Effector memory CD4-positive, alpha-beta T cell (primary cell): ENCODE data around the gene DNAJC6.

Experiments
- DNase-seq, 3 donors: peaks; one replicate each; pipeline ENCODE4 v3.0.0-alpha.2; 2020
- H3K27ac ChIP-seq: 2 replicates; pipeline ENCODE4 v1.7.0; 2013; ENCODE audit warnings: mild to moderate bottlenecking, low read length, moderate library complexity; ENCODE audit not compliant: insufficient read depth, poor library complexity, severe bottlenecking
- H3K27me3 ChIP-seq: replicated peaks from 2 replicates; pipeline ENCODE4 v1.7.0; 2013; ENCODE audit warnings: mild to moderate bottlenecking, low read length; ENCODE audit not compliant: insufficient read depth, control insufficient read depth, poor library complexity, severe bottlenecking
- H3K36me3 ChIP-seq: 2 replicates; pipeline ENCODE4 v1.7.0; 2013; ENCODE audit warnings: mild to moderate bottlenecking, low read length, moderate library complexity; ENCODE audit not compliant: control insufficient read depth, insufficient read depth
- H3K4me1 ChIP-seq: 2 replicates; pipeline ENCODE4 v1.7.0; 2013; ENCODE audit warnings: low read length, mild to moderate bottlenecking; ENCODE audit not compliant: control insufficient read depth, insufficient read depth, poor library complexity, severe bottlenecking
- H3K4me3 ChIP-seq: 2 replicates; pipeline ENCODE4 v1.7.0; 2013; ENCODE audit warnings: low read length, low read depth, mild to moderate bottlenecking; ENCODE audit not compliant: insufficient read depth, poor library complexity, severe bottlenecking
- H3K9me3 ChIP-seq: 2 replicates; pipeline ENCODE4 v1.7.0; 2013; ENCODE audit warnings: mild to moderate bottlenecking, low read length, moderate library complexity; ENCODE audit not compliant: control insufficient read depth

Gene DNAJC6

DNA sequence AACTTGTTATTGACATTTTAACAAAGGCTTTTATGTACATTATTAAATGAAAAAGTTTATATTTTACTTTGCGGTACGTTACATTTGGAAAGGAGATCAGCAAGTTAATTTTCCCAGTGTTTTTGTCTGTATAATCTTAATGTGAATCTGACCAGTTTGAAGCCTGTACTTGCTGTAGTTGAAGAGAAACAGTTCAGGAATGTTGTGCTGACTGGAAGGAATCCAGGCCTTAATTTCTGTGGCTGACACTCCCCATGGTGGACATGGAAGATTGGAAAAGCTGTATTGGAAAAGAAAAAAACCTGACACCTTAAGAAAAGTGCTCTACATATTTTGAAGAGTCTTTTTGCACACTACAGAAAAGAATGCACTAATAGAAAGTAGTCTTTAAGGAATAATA, 126.6 kb downstream of the DNAJC6 start:
- H3K27me3 ChIP-seq = no peaks in the 10 kb centered on the region
- H3K9me3 ChIP-seq = no peaks in the 10 kb centered on the region
- no peaks in the 10 kb centered on the region for H3K4me1 ChIP-seq
- no peaks in the 10 kb centered on the region for H3K36me3 ChIP-seq
- no peak overlapping the region for H3K4me3 ChIP-seq
- DNase-seq = no peak
- H3K27ac ChIP-seq = no peak overlapping the region

GRCh38 chr1:65437616-65438015, 128.3 kb downstream of the DNAJC6 start:
- Histone ChIP-seq H3K4me3 (no peak overlapping the region), H3K9me3 (no peaks in the 10 kb centered on the region), H3K27ac (no peak overlapping the region), H3K4me1 (no peaks in the 10 kb centered on the region), H3K27me3 (no peaks in the 10 kb centered on the region), H3K36me3 (no peaks in the 10 kb centered on the region)
- DNase-seq = no peak

DNA sequence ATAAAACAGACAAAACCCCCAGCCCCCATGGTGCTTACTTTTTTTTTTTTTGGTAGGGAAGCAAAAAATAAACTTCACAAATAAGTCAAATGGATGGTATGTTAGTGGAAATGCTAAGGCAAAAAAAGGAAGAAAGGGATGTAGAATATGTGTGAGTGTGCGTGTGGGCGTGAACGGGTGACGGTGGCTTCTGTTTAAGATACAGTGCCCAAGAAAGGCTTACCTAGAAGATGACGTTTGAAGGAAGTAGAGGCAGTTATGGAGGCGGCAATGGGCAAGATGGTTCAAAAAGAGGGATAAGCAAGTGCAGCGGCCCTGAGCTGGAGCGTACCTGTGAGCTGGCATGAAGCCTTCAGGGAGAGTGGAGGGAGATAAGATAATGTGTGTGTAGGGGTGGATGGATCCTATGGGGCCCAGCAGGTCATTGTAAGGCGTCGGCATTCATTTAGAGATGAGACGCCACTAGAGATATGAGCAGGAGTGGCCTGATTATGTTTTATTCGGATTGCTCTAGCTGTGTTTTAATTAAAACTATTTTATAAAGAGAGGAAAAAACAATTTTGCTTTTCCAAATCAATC, 131.1 kb downstream of the DNAJC6 start:
- Histone ChIP-seq H3K27ac (no peak overlapping the region), H3K36me3 (no peaks in the 10 kb centered on the region), H3K4me1 (no peaks in the 10 kb centered on the region), H3K9me3 (no peaks in the 10 kb centered on the region), H3K4me3 (no peak overlapping the region), H3K27me3 (no peaks in the 10 kb centered on the region)
- DNase-seq = no peak

GRCh38 chr1:65440915-65441314, 131.6 kb downstream of the DNAJC6 start:
- no peaks in the 10 kb centered on the region for H3K9me3 ChIP-seq
- H3K27me3 ChIP-seq = no peaks in the 10 kb centered on the region
- DNase-seq = no peak
- no peak overlapping the region for H3K27ac ChIP-seq
- no peaks in the 10 kb centered on the region for H3K36me3 ChIP-seq
- no peaks in the 10 kb centered on the region for H3K4me1 ChIP-seq
- no peak overlapping the region for H3K4me3 ChIP-seq

DNA sequence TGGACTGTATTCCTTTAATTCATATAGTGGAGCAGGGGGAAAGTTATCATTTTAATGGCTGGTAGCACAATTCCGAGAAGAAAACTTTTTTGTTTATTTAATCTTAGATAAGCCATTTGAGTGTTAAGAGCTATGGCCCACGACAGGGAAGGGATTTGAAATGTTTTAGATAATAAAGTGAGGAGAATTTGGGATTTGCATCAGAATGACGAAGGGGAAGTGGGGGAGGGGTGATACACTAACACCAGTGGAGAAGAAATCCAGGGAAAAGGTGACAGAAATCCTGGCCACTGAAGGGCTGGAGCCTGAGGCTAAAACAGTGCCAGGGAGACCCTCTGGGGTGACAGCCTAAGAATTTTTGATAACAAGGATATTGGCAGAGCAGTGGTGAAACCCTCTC, 132.1 kb downstream of the DNAJC6 start:
- Histone ChIP-seq H3K4me1 (no peaks in the 10 kb centered on the region), H3K4me3 (no peak overlapping the region), H3K27me3 (no peaks in the 10 kb centered on the region), H3K27ac (no peak overlapping the region), H3K9me3 (no peaks in the 10 kb centered on the region), H3K36me3 (no peaks in the 10 kb centered on the region)
- no peak for DNase-seq

DNA sequence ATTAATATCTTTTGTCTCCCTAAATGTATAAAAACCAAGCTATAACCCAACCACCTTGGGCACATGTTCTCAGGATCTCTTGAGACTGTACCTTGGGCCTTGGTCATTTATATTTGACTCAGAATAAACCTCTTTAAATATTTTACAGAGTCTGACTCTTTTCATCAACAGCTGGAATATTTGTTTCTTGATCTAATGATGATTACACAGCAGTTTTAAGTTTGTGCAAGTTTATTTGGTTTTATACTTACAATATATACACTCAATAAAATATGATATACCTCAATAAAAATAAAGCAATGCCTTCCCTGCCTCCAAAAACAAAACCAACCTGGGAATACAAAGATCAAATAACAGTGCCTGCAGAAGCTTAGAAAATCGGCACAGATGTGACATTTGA, 133.1 kb downstream of the DNAJC6 start:
- no peaks in the 10 kb centered on the region for H3K4me1 ChIP-seq
- H3K27me3 ChIP-seq = no peaks in the 10 kb centered on the region
- DNase-seq = no peak
- no peaks in the 10 kb centered on the region for H3K36me3 ChIP-seq
- no peak overlapping the region for H3K27ac ChIP-seq
- no peak overlapping the region for H3K4me3 ChIP-seq
- no peaks in the 10 kb centered on the region for H3K9me3 ChIP-seq

DNA sequence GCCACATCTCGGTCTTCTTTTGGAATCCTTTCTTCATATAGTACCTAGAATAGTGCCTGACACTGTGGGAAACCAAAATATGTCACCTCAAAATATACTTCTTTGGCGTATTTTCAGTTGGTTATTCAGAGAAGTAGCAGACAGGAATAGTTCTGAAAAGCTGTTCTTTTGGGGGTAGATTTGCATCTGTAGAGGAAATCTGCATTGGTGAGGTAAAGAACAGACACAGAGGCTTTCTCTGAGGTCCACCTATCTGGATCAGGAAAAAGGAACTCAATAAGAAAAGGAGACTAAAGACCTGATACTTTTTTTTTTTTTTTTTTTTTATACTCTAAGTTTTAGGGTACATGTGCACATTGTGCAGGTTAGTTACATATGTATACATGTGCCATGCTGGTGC, 134.3 kb downstream of the DNAJC6 start:
- H3K9me3 ChIP-seq = no peaks in the 10 kb centered on the region
- no peaks in the 10 kb centered on the region for H3K36me3 ChIP-seq
- H3K4me3 ChIP-seq = no peak overlapping the region
- no peaks in the 10 kb centered on the region for H3K27me3 ChIP-seq
- no peaks in the 10 kb centered on the region for H3K4me1 ChIP-seq
- no peak overlapping the region for H3K27ac ChIP-seq
- no peak for DNase-seq

GRCh38 chr1:65444128-65444640, 134.8 kb downstream of the DNAJC6 start:
- Histone ChIP-seq H3K36me3 (no peaks in the 10 kb centered on the region), H3K27ac (no peak overlapping the region), H3K27me3 (no peaks in the 10 kb centered on the region), H3K4me3 (no peak overlapping the region), H3K9me3 (no peaks in the 10 kb centered on the region), H3K4me1 (no peaks in the 10 kb centered on the region)
- DNase-seq = no peak

DNA sequence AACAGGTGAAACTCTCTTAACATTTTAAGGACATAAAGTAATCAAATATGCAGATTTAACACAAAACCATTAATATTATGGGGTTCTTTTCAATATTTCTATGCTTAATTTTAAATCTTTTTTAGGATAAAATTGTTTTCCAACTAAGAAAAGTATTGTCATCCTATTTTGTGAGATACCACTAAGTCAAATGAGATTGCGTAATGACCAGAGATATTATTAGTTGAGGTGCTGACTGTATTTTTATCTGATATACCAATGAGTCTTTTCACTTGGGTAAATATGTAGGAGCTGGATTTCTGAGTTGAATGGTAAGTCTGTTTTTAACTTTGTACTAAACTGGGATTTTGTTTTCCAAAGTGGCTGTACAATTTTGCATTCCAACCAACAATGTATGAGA, 136.5 kb downstream of the DNAJC6 start:
- H3K4me3 ChIP-seq = no peak overlapping the region
- no peaks in the 10 kb centered on the region for H3K9me3 ChIP-seq
- no peak for DNase-seq
- H3K27me3 ChIP-seq = no peaks in the 10 kb centered on the region
- H3K27ac ChIP-seq = no peak overlapping the region
- no peaks in the 10 kb centered on the region for H3K4me1 ChIP-seq
- no peaks in the 10 kb centered on the region for H3K36me3 ChIP-seq

- Histone ChIP-seq H3K27ac (no peak overlapping the region), H3K9me3 (no peaks in the 10 kb centered on the region), H3K4me3 (no peak overlapping the region), H3K27me3 (no peaks in the 10 kb centered on the region), H3K4me1 (no peaks in the 10 kb centered on the region), H3K36me3 (no peaks in the 10 kb centered on the region)
- no peak for DNase-seq
These were observed 140.0 kb downstream of the DNAJC6 start for GRCh38 chr1:65449214-65449823.
